Transverse colon (tissue), 3 donors: ENCODE data around the gene GRIK4.

Experiments
- CTCF ChIP-seq, 5 experiments: fragments of 200-600 bp in 3 of 5; fragments of 450-650 bp in 2 of 5; sonication (generic) in 3 of 5; IDR thresholded peaks; 1 replicate in 2 of 5; 2 replicates in 3 of 5; pipeline ENCODE4 v1.5.1; 2016 to 2017; ENCODE audit warnings: antibody characterized with exemption in 5 of 5, inconsistent platforms in 3 of 5, mild to moderate bottlenecking in 2 of 5, moderate library complexity in 1 of 5
- EP300 ChIP-seq: sonication (generic); formaldehyde crosslinking; IDR thresholded peaks from one replicate; pipeline ENCODE4 v1.6.1; 2017; ENCODE audit warnings: antibody characterized with exemption, low read depth

- TF ChIP-seq EP300 (no peak), CTCF (IDR thresholded peaks at IDR 0.05) (no peak)
Measured at GRCh38 chr11:120546312-120547205, 35.0 kb downstream of the GRIK4 start.
